MV-4-11 (cell line): ENCODE measurements around the gene FBXO3.

Source experiments
- DNase-seq: peaks from one replicate; lab custom pipeline; 2025; lab: John Stamatoyannopoulos, UW

The FBXO3 gene

DNA sequence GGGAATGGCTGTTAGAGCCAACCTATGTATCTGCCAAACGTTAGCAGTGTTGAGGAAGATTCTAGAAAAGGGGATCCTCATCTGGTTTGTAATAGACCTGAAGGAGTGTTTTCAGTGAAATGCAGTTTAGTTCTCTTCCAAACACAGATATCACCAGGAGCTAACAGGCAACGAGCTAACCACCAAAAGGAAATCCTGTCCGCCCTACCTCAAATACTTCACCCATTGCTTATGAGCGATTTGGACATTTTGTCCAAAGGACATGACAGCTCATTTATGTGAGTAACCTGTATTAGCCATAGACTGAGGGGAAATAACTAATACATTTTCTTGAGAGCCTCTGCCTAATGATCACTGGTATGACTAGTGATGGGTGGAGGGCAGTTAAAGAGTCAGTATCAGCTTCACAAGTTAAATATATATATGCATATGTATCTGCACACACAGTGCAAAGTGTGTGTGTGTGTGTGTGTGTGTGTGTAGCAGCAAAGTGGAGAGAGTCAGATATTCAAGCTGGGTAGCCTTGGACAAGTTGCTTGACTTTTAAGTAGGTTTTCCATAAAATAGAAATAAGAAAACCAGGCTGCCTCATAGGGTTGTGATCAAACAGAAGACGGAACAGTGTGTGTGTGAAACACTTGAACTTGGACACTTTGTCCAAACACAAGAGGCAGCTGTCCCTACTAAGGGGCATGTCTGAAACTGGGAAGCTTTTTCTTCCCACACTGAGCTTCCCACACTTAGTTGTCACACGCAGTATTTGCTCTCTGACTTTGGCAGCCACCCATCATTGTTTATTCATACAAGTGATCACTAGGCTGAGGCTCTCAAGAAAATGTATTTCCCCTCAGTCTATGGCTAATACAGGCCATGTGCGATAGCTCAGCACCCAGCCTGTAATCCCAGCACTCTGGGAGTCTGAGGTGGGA is 72.8 kb downstream of the FBXO3 start:
- no peak for DNase-seq

DNA sequence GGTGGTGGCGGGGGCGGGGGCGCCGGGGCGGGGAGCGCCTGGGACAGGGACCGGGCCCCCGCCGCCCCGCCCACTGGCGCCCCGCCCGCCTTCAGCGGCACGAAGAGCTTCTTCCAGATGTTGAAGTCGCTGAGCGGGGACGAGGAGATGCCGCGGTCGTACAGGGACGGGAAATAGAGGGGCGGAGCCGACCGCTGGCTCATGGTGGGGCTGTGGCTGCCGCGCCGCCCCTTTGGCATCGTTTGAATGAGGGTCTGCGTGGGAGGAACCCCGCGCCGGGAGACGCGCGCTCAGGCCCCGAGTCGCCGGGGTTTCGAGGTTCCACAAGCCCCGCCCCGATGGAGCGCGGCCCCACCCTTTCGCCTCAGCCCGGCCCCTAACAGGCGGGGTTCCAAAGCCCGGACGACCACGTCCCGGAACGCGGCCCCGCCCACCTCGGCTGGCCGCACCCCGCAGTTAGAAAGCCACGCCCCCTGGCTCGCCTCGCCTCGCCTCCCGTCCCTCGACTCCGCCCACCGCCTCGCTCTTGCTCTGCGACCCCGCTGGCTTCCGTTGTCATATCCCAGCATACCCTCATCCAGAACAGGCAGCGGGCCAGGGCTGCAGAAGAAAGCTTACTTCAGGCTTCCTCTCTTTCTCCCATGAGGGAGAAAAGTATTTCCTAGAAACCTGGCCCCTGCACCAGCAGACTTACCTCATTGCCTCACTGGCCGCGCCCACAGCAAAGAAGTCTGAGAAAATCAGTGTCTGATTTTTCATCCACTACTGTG is 73.6 kb downstream of the FBXO3 start, which contains the start of gene C11orf91:
C11orf91 (minus strand) TSS at position 325 of the 770 bp plus-strand sequence; CDS start at position 239, 86 bp downstream.
- peak; percentile 70 for DNase-seq

DNA sequence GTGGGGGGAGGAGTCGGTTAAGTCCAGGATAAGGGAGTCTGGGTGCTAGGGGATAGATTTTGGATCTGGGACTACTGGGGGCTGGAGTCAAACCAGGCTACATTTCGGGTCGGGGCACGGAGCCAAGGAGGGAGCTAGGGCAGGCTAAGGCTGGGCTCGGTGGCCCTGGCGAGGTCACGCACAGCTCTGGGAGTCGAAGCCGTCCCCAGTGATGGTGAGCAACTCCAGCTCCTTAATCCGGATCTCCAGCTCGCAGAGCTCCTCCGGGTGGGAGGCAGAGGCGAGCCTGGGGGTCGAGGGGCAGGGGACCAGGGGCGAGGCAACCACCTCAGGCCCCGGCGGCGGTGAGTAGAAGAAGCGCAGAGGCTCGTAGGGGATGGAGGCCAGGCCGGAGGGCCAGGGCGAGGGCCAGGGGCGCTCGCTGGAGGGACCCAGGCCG is 74.2 kb downstream of the FBXO3 start:
- no peak for DNase-seq

DNA sequence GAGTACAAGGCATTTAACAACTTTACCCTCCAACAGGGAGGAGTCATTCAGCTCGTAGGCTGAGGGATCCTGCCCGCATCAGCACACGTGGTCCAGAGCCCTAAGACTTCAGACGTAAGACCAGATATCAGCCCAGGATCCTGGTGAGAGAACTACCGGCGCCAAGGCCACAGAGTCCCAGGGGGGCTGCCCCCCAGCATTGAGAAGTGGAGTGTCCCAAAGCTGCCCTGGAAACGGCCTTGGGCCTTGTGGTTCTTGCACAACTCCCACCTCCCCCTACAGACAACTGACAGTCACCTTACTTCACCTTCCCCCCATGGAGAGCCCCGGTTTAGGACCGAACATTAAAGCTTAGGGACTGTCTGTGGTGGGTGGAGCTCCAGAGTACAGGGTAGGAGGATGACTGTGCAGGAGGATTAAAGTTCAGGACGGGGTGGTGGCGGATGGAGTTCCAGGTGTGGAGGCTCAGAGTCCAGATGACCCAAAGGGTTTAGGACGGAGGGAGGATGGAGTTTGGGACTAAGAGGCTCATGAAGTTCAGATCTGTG is 74.7 kb downstream of the FBXO3 start:
- no peak for DNase-seq

DNA sequence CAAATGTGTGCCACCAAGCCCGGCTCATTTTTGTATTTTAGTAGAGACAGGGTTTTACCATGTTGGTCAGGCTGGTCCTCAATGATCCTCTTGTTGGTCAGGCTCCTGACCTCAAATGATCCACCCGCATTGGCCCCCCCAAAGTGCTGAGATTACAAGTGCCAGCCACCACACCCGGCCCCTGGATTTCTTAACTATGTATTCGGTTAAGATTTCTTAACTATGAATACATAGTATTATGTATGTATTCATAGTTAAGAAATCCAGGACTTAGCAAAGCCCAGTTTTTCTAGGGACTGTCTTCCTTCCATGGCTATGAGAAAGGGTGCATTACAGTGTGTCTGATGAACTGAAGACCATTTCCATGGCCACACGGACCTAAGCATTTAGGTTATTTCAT is 75.4 kb downstream of the FBXO3 start:
- DNase-seq, result peak; percentile 6

DNA sequence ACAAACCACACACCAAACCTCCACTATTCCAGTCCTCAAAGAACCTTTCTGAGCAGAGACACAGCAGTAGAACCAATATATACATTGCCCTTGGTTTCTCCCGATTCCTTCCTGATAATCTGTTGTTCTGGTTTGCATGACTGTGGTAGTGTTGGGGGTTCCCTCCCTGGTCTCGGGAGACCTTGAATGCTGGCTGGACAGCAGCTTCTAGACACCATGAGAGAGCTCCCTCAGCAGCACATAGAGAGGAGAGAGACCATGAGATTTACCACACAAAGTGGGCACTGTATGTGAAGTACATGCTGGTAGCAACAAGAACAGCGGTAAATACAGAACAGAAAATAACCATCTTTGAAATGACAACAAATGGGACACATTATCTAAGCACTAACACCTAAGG is 76.3 kb downstream of the FBXO3 start:
- DNase-seq, result no peak

DNA sequence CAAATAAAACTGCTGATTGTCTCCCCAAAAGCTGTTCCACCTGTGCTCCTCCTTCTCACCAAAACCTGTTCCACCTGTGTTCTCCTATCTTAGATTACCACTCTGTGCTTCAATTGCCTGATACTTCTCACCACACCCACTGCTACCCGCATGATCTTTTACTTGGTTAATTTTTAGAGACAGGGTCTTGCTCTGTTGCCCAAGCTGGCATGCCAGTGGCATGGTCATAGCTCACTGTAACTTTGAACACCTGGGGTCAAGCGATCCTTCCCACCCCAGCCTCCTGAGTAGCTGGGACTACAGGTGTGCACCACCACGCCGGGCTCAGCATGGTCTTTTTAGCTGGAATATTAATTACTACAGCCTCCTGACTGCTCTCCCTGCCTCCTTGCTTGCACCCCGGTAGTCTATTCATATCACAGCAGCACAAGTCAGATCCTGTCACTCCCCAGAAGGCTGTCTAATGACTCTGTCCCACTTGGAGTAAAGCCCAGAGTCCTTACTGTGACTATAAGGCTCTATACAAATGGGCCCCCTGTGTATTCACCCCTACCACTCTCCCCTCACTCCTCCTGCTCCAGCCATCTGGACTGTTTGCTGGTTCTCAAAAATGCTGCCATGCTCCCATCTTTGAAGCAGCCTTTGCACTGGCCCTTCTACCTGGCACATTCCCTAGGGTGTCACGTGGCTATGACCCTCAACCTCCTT is 77.2 kb downstream of the FBXO3 start:
- no peak for DNase-seq

DNA sequence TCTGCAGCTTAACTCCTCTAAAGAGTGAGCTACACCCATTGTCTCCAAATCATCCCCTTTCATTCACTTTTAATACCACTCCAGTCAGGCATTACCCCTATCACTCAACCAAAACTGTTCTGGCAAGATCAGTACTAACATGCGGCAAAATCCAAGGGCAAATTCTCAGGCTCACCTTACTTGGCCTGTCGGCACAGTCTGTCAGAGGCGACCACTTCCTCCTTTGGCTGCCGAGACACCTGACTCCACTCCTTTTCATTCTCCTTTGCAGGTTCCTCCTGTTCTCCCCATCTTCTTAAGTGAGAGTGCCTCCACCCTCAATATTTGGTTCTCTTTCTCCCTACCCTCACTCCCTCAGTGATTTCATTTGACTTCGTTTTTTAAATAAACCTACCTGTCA is 77.9 kb downstream of the FBXO3 start:
- no peak for DNase-seq

DNA sequence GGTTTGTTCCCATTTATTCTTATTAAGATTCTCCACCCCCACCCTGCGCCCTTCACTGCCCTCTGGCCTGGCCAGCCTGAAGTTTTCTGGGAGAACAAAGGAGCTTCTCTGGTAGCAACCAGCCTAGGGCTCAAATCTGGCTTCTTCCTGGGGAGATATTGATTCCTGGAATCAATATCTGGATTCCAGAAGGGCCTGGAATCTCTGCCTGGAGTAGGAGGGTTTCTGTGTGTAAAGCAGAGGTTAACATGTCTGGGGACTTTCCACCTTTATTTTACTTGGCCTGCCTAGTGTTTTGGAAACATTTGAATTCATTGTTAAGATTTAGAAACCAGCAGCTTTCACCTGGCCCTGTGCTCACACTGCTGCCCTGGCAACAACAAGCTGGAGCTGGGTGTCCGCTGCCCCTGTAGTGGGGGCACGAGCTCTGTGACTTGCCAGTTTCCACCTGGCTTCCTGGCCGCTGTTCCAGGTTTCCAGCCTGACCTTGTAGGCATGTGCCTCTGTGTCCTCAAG is 79.2 kb downstream of the FBXO3 start:
- DNase-seq, result no peak

DNA sequence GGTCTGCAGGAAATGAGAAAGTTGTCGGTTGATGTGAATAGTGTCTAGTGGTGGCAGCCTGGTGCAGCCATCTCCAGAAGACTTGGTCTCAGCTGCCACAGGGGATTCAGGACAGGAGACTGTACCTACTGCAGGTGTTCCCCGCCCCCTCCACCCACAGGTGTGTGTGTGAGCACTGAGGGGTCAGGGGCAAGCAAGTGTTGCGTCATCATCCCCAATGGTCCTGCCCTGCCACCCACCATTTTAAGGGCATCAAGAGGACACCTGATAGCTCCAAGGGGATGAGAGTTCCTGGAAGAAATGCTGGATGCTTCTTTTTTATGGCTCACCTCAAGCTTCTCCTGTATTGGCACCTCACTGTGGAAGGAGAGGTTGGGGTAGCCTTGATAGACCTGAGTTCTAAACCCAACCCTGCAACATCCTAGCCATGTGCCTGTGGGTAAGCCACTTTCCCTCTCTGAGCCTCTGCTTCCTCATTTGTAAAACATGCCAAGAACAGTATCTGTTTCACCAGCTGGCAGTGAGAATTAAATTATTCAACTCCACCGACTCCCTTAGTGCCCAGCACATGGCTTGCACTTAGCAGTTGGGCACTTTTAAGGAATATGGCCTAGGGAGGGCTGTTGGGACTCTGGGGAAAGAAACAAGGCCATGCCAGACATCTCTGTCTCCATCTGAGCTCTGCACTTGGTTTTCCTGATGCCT is 79.8 kb downstream of the FBXO3 start:
- peak; percentile 50 for DNase-seq

DNA sequence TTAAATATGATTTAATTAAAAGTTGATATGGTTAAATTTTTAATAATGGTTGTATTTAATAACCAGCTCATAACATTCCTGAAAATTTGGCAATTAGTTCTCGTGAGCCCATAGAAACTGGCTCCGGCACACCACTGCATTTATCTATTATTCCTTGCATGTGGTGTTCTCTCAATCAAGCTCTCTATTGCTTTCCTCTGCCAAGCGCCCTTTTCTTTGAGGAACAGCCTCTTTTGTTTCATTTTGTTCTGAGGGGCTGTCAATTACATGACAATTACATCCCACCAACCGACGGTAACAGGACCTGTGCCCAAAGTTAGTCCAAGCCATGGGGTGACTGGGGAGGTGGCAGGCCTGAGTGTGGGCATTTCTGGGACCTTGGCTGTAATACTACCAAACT is 81.8 kb downstream of the FBXO3 start:
- no peak for DNase-seq

DNA sequence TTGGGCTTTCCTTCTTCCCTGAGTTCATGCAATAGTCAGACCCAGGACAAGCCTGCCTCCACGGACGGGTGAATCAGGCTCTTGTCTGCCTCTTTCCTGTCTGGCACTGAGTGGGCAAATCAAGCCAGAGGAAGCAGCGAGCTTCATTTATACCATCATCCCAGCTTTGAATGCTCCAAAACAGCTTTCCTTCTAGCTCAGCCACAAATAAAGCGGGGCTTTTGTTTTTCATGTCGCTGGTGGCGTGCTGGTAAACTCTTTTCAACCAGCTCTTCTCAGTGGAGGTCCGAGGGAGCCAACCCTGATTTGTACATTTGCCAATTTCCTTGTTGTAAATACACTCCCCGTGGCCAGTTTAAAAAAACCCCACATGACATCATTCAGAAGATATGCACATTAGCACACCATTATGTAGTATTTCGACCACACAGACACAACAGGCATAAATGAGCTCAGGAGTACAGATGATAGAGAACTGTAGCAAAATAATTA is 82.3 kb downstream of the FBXO3 start:
- DNase-seq, result peak; percentile 4

DNA sequence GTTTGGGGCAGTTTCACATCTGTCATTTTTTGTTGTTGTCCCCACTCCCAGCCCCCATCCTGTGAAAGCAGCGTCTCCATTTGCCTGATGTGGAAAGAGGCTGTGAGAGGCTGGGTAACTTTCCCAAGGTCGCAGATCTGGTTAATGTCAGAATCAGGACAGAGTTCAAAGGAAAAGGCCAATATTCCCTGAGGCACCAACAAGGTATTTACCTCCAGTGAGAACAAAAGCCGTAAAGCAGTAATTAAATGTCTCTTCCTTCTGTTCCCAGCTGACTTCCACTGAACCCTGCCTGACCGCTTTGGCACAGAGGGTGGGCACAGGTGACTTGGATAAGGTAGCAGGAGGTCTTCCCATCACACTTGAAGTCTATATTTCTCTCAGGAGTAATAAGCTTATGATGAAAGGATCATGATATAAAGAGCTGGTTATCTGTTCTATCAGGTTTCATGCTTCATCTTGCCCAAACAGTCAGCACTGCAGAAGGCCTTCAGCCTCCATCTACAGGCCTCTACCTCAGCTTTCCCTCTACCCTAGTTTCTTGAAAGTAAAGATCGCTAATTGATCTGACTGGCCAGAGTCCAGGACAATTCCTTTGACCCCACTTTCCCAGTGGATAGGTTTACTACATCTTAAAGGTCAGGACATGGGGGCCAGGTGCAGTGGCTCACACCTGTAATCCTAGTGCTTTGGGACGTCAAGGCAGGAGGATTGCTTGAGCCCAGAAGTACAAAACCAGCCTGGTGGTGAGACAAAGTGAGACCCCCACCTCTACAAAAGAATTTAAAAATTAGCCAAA is 83.1 kb downstream of the FBXO3 start:
- no peak for DNase-seq
